ENCODE measurements around the gene HRH1. TPM values are rescaled to one million over a fixed set of nuclear protein-coding genes. Genes with fewer than 3 reads are reported as not detected.
"Not testable (repeated sequence)": the region's sequence is repeated elsewhere in the genome, so short reads cannot be mapped to it uniquely, and the experiment has no call there.

The HRH1 gene
- polyA plus RNA-seq, 3 donors = 2.3 to 2.7 (median 2.3) TPM

- DNase-seq (ENCODE audit: low read depth in 3 of 3, low spot score in 2 of 3) = no peak
These were observed 14.8 kb downstream of the HRH1 start for GRCh38 chr3:11168881-11169805.

- no peak for DNase-seq (ENCODE audit: low read depth in 3 of 3, low spot score in 2 of 3)
These were observed 15.9 kb downstream of the HRH1 start for GRCh38 chr3:11170052-11170770.

- DNase-seq (ENCODE audit: low read depth in 3 of 3, low spot score in 2 of 3) = no peak
These were observed 17.9 kb downstream of the HRH1 start for GRCh38 chr3:11172096-11172690.

- no peak for DNase-seq (ENCODE audit: low read depth in 3 of 3, low spot score in 2 of 3)
These were observed 19.7 kb downstream of the HRH1 start for GRCh38 chr3:11173828-11174465.

- no peak for DNase-seq (ENCODE audit: low read depth in 3 of 3, low spot score in 2 of 3)
These were observed 24.1 kb downstream of the HRH1 start for GRCh38 chr3:11178421-11178820.

- not testable (repeated sequence) for DNase-seq (ENCODE audit: low read depth in 3 of 3, low spot score in 2 of 3)
These were observed 30.2 kb downstream of the HRH1 start for GRCh38 chr3:11184328-11184969.

- no peak for DNase-seq (ENCODE audit: low read depth in 3 of 3, low spot score in 2 of 3)
These were observed 30.9 kb downstream of the HRH1 start for GRCh38 chr3:11185144-11185543.

- no peak for DNase-seq (ENCODE audit: low read depth in 3 of 3, low spot score in 2 of 3)
These were observed 31.4 kb downstream of the HRH1 start for GRCh38 chr3:11185564-11186317.

- DNase-seq (ENCODE audit: low read depth in 3 of 3, low spot score in 2 of 3) = no peak
These were observed 32.0 kb downstream of the HRH1 start for GRCh38 chr3:11186318-11186692.

GRCh38 chr3:11186771-11187191, 32.5 kb downstream of the HRH1 start:
- DNase-seq (ENCODE audit: low read depth in 3 of 3, low spot score in 2 of 3) = no peak

- no peak for DNase-seq (ENCODE audit: low read depth in 3 of 3, low spot score in 2 of 3)
These were observed 33.4 kb downstream of the HRH1 start for GRCh38 chr3:11187681-11188080.

- DNase-seq (ENCODE audit: low read depth in 3 of 3, low spot score in 2 of 3) = no peak
These were observed 33.9 kb downstream of the HRH1 start for GRCh38 chr3:11188231-11188630.

GRCh38 chr3:11195201-11195600, 40.9 kb downstream of the HRH1 start:
- no peak for DNase-seq (ENCODE audit: low read depth in 3 of 3, low spot score in 2 of 3)

GRCh38 chr3:11195721-11196332, 41.5 kb downstream of the HRH1 start:
- DNase-seq (ENCODE audit: low read depth in 3 of 3, low spot score in 2 of 3) = no peak

- no peak for DNase-seq (ENCODE audit: low read depth in 3 of 3, low spot score in 2 of 3)
These were observed 43.2 kb downstream of the HRH1 start for GRCh38 chr3:11197484-11197883.

- DNase-seq (ENCODE audit: low read depth in 3 of 3, low spot score in 2 of 3) = no peak
These were observed 43.8 kb downstream of the HRH1 start for GRCh38 chr3:11198070-11198469.

GRCh38 chr3:11198495-11198894, 44.2 kb downstream of the HRH1 start:
- no peak for DNase-seq (ENCODE audit: low read depth in 3 of 3, low spot score in 2 of 3)

GRCh38 chr3:11199902-11200845, 45.9 kb downstream of the HRH1 start:
- DNase-seq (ENCODE audit: low read depth in 3 of 3, low spot score in 2 of 3) = no peak
